Caco-2 (cell line): Measurements from ENCODE around the gene ENTR1. TPM values are rescaled to one million over a fixed set of nuclear protein-coding genes. Genes with fewer than 3 reads are reported as not detected.

Experiments
- BruUV-seq: library from RNA; stranded (reverse); fragments of 400-500 nt; replicated peaks from 2 replicates; lab custom pipeline; 2021; lab: Mats Ljungman, UMichigan
- CTCF ChIA-PET: fragments of 300-600 bp; sonication (Branson Sonifier 250); formaldehyde crosslinking; loops from one replicate; lab custom pipeline; 2022; ENCODE audit warnings: antibody characterized with exemption; lab: Charles Lee
- POLR2A ChIA-PET: fragments of 300-600 bp; sonication (Branson Sonifier 250); formaldehyde crosslinking; loops from one replicate; lab custom pipeline; 2022; ENCODE audit warnings: antibody characterized with exemption; lab: Charles Lee
- DNase-seq, 2 experiments: peaks; one replicate each; pipeline versions ENCODE4 v3.0.0 to v3.0.0-alpha.2; 2020 to 2022
- H3K27me3 ChIP-seq: replicated peaks from 2 replicates; pipeline ENCODE4 v1.6.0; 2011; ENCODE audit warnings: low read length; ENCODE audit not compliant: control insufficient read depth, insufficient read depth
- H3K36me3 ChIP-seq: 2 replicates; pipeline ENCODE4 v1.5.1; 2011; ENCODE audit warnings: low read length; ENCODE audit not compliant: control insufficient read depth, insufficient read depth
- H3K4me1 ChIP-seq: fragments of 250-450 bp; sonication (Bioruptor Pico); 2 replicates; pipeline ENCODE4 v1.5.1; 2020; ENCODE audit warnings: mild to moderate bottlenecking
- H3K4me3 ChIP-seq: 2 replicates; pipeline ENCODE4 v1.5.1; 2011; ENCODE audit warnings: low read depth, mild to moderate bottlenecking, control low read depth, low read length
- H3K9me3 ChIP-seq: fragments of 250-450 bp; sonication (Bioruptor Pico); 2 replicates; pipeline ENCODE4 v1.5.1; 2020; ENCODE audit warnings: mild to moderate bottlenecking, moderate library complexity
- H3K27ac Mint-ChIP-seq: one replicate; pipeline ENCODE4 v1.8.0; 2022; ENCODE audit warnings: mixed read lengths; ENCODE audit not compliant: unreplicated experiment
- H3K27me3 Mint-ChIP-seq: one replicate; pipeline ENCODE4 v1.8.0; 2022; ENCODE audit warnings: mixed read lengths; ENCODE audit not compliant: insufficient read depth, unreplicated experiment
- H3K36me3 Mint-ChIP-seq: one replicate; pipeline ENCODE4 v1.8.0; 2022; ENCODE audit warnings: mild to moderate bottlenecking, mixed read lengths; ENCODE audit not compliant: insufficient read depth, unreplicated experiment
- H3K4me1 Mint-ChIP-seq: one replicate; pipeline ENCODE4 v1.8.0; 2022; ENCODE audit warnings: low read depth, mixed read lengths; ENCODE audit not compliant: unreplicated experiment
- H3K4me3 Mint-ChIP-seq: one replicate; pipeline ENCODE4 v1.8.0; 2022; ENCODE audit warnings: mild to moderate bottlenecking, moderate library complexity, mixed read lengths; ENCODE audit not compliant: unreplicated experiment
- H3K9me3 Mint-ChIP-seq: one replicate; pipeline ENCODE4 v1.8.0; 2022; ENCODE audit warnings: mixed read lengths; ENCODE audit not compliant: unreplicated experiment
- intact Hi-C: fragments of 100-400 bp; cut with micrococcal nuclease; formaldehyde crosslinking; loops from one replicate; pipeline ENCODE4 v1.10.0; 2022; ENCODE audit not compliant: unreplicated experiment
- total RNA-seq: library from RNA; stranded (reverse); gene quantifications from 2 replicates; pipeline ENCODE4 v1.2.3, GENCODE V29; 2022
- TF ChIP-seq, protein P1 (sequence below), 2 experiments: fragments of 200-600 bp in 1 of 2; IDR thresholded peaks; 1 replicate in 1 of 2; 2 replicates in 1 of 2; pipeline versions ENCODE4 v1.5.1 to v1.8.0; 2011 to 2022; ENCODE audit warnings: antibody characterized with exemption in 1 of 2, control low read depth in 1 of 2, inconsistent platforms in 1 of 2, low read depth in 1 of 2, low read length in 1 of 2, mild to moderate bottlenecking in 1 of 2, moderate library complexity in 1 of 2; ENCODE audit not compliant: insufficient read depth in 1 of 2, severe bottlenecking in 1 of 2, unreplicated experiment in 1 of 2

ENTR1 gene
- total RNA-seq, 1 experiment from 2014 or later, result 85.2 TPM

DNA sequence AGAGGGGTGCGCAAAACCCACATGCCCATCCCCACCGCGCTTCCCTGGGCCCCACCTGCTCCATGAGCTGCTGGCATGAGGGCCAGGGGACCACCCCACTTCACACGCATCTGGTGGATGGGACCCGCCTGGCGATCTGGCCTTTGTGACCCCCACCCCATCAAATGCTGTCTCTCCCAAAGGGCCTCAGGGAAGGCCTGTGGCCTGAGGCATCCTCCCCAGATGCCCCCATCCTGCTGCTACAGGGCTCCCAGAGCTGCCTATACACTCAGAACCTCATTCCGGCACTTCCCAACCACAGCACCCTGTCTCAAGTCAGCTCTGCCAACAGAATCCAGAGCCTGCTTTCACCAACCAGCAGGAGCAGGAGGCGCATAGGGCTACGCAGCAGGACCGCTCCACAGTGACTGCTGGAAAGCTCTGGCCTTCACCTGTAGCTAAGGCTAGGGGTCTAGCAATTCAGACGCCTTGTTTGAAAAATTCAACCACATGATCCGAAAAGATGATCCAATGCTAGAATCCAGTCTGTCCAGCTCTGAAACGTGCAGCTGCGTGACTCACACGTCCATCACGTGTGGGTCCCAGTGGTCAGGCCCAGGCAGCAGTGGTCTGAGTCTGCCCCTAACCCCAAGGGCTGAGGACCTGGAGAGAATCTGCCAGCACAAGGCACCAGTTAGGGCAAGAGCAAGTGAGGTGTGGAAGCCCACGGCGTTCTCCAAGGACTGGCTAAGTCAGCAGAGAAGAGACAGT lies 9.1 kb downstream of the ENTR1 start:
- peak overlapping the region; percentile 90 for H3K27ac Mint-ChIP-seq
- Histone ChIP-seq H3K4me1 (no peaks in the 10 kb centered on the region), H3K27me3 (no peaks in the 10 kb centered on the region), H3K9me3 (no peaks in the 10 kb centered on the region), H3K4me3 (no peak overlapping the region), H3K36me3 (no peaks in the 10 kb centered on the region)
- ChIA-PET POLR2A (interaction anchor here (1.1 kb wide), 1 partner anchor 9 kb away, joined by 4 read pairs; the partner anchor contains the start of genes ENTR1 and PMPCA), CTCF (interaction anchor here (0.6 to 1.8 kb wide), 6 partner anchors 8 to 101 kb away, joined by 3 to 7 read pairs (median 4); no protein-coding TSS in a partner anchor)
- no peaks in the 10 kb centered on the region for H3K27me3 Mint-ChIP-seq
- no peak for DNase-seq
- H3K4me3 Mint-ChIP-seq, result peak overlapping the region; percentile 42
- intact Hi-C loops, result no loop called here
- peaks cover 83% of the 10 kb centered on the region for H3K36me3 Mint-ChIP-seq
- no TSS peak for BruUV-seq
- H3K4me1 Mint-ChIP-seq, result peaks cover 20% of the 10 kb centered on the region
- TF ChIP-seq, protein P1, sequence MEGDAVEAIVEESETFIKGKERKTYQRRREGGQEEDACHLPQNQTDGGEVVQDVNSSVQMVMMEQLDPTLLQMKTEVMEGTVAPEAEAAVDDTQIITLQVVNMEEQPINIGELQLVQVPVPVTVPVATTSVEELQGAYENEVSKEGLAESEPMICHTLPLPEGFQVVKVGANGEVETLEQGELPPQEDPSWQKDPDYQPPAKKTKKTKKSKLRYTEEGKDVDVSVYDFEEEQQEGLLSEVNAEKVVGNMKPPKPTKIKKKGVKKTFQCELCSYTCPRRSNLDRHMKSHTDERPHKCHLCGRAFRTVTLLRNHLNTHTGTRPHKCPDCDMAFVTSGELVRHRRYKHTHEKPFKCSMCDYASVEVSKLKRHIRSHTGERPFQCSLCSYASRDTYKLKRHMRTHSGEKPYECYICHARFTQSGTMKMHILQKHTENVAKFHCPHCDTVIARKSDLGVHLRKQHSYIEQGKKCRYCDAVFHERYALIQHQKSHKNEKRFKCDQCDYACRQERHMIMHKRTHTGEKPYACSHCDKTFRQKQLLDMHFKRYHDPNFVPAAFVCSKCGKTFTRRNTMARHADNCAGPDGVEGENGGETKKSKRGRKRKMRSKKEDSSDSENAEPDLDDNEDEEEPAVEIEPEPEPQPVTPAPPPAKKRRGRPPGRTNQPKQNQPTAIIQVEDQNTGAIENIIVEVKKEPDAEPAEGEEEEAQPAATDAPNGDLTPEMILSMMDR (IDR thresholded peaks at IDR 0.05; ENCODE audit: insufficient read depth in 1 of 2, low read depth in 1 of 2, low read length in 1 of 2, severe bottlenecking in 1 of 2, unreplicated experiment in 1 of 2), result no peak
- H3K9me3 Mint-ChIP-seq, result no peaks in the 10 kb centered on the region

DNA sequence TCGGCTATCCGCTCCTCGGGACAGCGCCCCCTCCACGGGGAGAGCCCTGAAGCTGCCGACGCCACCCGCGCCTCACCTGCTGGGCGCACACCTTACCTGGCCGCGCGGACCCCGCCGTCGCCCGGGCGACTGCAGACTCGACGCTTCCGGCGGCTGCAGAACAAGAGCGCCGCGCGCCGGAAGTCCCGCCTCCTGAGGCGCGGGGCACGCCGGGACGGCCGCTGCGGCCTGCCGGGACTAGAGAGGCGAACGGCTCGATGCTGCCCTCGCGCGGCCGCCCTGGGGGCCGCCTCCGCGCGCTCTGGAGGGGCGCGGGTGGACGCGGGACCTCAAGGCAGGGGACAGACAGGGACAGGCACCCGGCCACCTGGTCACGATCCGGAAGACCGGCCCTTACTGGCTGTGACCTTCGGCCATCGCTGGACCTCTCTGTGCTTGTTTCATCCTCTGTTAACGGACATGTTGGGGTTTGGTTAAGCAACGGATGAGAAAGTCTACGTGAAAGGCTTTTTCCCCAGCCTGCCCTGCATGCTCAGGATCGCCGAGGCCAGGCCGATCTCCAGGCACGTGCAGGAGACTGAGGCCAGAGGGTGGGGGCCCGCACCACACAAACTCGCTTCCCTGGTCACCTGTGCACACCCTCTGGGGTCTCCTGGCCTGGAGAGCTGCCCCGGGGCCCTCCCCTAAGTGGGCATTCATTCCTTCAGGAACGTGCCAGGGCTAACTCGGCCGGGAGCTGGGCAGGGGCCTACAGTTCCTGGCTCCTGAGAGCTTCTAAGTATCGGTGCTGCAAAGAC lies 10.2 kb downstream of the ENTR1 start, which contains the start of gene SNAPC4:
SNAPC4 (minus strand) TSS at position 133 of the 797 bp plus-strand sequence. CDS start 1,742 bp downstream, outside the sequence.
- POLR2A ChIA-PET, result interaction anchor here (0.5 to 1.1 kb wide), 2 partner anchors 10 to 66 kb away, joined by 4 to 12 read pairs; partner anchors contain the start of genes ENTR1 and PMPCA
- Mint-ChIP-seq H3K4me3 (peak within 1 kb of the TSS; percentile 91), H3K9me3 (no peaks in the 10 kb centered on the region), H3K27me3 (no peaks in the 10 kb centered on the region), H3K36me3 (peaks cover 79% of the 10 kb centered on the region), H3K27ac (peak within 1 kb of the TSS; percentile 90), H3K4me1 (peaks cover 20% of the 10 kb centered on the region)
- Histone ChIP-seq H3K27me3 (no peaks in the 10 kb centered on the region), H3K9me3 (no peaks in the 10 kb centered on the region), H3K36me3 (no peaks in the 10 kb centered on the region), H3K4me3 (peak within 1 kb of the TSS; percentile 96), H3K4me1 (no peaks in the 10 kb centered on the region)
- no TSS peak for BruUV-seq
- peak; percentile 85 to 93 for DNase-seq
- intact Hi-C loops, result loop anchor here (1.0 kb wide), 2 partner anchors 55 to 88 kb away; no protein-coding TSS in a partner anchor
- TF ChIP-seq, protein P1 (IDR thresholded peaks at IDR 0.05; ENCODE audit: insufficient read depth in 1 of 2, low read depth in 1 of 2, low read length in 1 of 2, severe bottlenecking in 1 of 2, unreplicated experiment in 1 of 2), result peak; percentile 71 to 87
- CTCF ChIA-PET, result interaction anchor here (0.6 to 1.8 kb wide), 5 partner anchors 9 to 100 kb away, joined by 3 to 7 read pairs (median 4); no protein-coding TSS in a partner anchor
